Measurements from ENCODE around the gene UMODL1.

The UMODL1 gene

DNA sequence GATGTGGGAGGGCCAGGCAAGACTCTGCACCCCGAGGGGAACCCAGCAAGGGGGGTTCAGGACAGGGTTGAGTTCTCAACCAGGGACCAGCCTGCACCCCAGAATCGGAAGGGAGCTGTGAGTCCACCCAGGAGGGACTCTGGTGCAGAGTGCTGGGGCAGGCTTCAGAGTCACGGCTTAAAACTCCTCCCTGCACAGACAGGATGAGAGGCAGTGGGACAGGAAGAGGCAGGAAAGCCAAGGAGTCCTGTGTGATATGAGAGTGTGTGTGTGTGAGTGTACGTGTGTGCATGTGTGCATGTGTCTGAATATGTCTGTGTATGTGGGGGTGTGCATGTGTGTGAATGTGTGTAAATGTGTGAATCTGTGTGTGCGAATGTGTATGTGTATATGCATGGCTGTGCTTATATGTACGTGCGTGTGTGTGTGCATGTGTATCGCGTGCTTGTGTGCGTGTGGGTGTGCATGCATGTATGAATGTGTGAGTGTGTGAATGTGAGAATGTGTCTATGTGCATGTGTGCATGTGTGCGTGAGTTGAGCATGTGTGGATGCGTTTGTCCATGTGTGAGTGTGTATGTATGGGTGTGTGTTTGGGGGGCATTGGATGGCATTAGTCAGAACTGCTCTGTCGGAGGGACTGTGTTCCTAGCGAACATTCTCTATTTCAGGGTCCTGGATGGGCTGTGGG, 52.2 kb downstream of the UMODL1 start:
- TF ChIP-seq Cebpa-rat (IDR thresholded peaks at IDR 0.05) = no peak
- Histone ChIP-seq H3K4me3 (no peak overlapping the region), H3K9me3 (no peaks in the 10 kb centered on the region), H3K4me1 (peaks cover 90% of the 10 kb centered on the region), H3K27ac (peak overlapping the region; percentile 78; the same call in 1 of the 2 replicates), H3K36me3 (no peaks in the 10 kb centered on the region), H3K9ac (no peak overlapping the region), H4K20me1 (no peaks in the 10 kb centered on the region), H3K27me3 (no peaks in the 10 kb centered on the region), H3K4me2 (peak overlapping the region; percentile 94)

DNA sequence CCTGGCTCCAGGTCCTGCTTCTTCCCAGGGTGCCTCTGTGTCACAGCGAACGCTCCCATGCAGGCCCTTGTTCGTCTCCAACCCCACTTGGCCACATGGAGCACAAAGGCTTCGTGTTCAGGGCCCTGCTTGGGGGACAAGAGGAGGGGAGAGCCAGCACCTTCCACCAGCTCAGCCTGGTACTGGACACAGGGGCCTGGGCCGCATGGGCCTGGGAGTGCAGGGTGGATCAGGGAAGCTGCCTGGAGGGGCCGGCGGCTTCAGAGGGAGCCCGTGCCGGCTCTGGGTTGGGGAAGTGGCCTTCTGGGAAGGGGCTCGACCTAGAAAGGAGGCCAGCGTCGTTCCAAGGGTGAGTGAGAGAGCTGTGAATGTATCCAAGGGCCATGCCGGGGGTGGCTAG, 53.0 kb downstream of the UMODL1 start:
- no peaks in the 10 kb centered on the region for H3K36me3 ChIP-seq
- peak overlapping the region; percentile 78; the same call in 1 of the 2 replicates for H3K27ac ChIP-seq
- no peaks in the 10 kb centered on the region for H4K20me1 ChIP-seq
- peaks cover 90% of the 10 kb centered on the region for H3K4me1 ChIP-seq
- peak overlapping the region; percentile 94 for H3K4me2 ChIP-seq
- no peaks in the 10 kb centered on the region for H3K27me3 ChIP-seq
- no peak for TF ChIP-seq Cebpa-rat (IDR thresholded peaks at IDR 0.05)
- H3K9me3 ChIP-seq = no peaks in the 10 kb centered on the region
- no peak overlapping the region for H3K4me3 ChIP-seq
- no peak overlapping the region for H3K9ac ChIP-seq

DNA sequence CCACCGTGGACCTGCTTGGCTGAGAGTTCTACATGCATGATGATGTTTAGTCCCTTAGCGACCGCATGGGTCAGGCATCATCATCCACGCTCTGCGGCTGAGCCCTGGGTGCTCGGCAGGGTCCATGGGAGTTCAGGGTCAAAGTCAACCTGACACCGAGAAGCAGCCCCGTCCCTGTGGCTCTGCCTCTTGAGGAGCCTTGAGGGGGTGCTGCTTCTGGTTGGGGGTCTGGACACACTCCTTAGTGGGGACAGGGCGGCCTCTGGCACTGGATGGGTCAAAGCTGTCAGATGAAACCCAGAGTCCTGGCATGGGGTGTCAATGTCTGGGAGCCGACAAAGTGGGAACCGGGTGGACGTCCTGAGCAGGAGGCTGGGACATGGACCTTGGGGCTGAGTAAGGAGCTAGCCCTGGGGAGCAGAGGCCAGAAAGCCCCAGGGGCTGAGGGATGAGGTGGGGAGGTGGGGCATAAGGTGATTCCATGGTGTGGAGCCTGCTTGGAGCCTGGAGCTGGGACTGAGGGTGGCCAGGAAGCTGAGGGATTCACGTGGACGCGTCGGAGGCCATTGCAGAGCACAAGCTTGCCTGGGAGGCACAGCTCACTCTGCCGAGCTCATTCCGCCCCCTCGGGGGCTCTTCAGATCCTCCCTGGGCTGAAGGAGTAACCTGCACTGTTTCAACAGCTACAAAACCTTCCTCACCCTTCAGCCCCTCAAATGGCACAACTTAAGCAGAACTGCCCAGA, 53.9 kb downstream of the UMODL1 start:
- peak overlapping the region; percentile 20; the same call in 1 of the 2 replicates for H3K9ac ChIP-seq
- peak overlapping the region; percentile 78 for H3K27ac ChIP-seq
- H3K4me2 ChIP-seq = peak overlapping the region; percentile 94
- no peaks in the 10 kb centered on the region for H3K27me3 ChIP-seq
- peaks cover 90% of the 10 kb centered on the region for H3K4me1 ChIP-seq
- no peaks in the 10 kb centered on the region for H3K36me3 ChIP-seq
- no peak overlapping the region for H3K4me3 ChIP-seq
- no peak for TF ChIP-seq Cebpa-rat (IDR thresholded peaks at IDR 0.05)
- no peaks in the 10 kb centered on the region for H4K20me1 ChIP-seq
- H3K9me3 ChIP-seq = no peaks in the 10 kb centered on the region

DNA sequence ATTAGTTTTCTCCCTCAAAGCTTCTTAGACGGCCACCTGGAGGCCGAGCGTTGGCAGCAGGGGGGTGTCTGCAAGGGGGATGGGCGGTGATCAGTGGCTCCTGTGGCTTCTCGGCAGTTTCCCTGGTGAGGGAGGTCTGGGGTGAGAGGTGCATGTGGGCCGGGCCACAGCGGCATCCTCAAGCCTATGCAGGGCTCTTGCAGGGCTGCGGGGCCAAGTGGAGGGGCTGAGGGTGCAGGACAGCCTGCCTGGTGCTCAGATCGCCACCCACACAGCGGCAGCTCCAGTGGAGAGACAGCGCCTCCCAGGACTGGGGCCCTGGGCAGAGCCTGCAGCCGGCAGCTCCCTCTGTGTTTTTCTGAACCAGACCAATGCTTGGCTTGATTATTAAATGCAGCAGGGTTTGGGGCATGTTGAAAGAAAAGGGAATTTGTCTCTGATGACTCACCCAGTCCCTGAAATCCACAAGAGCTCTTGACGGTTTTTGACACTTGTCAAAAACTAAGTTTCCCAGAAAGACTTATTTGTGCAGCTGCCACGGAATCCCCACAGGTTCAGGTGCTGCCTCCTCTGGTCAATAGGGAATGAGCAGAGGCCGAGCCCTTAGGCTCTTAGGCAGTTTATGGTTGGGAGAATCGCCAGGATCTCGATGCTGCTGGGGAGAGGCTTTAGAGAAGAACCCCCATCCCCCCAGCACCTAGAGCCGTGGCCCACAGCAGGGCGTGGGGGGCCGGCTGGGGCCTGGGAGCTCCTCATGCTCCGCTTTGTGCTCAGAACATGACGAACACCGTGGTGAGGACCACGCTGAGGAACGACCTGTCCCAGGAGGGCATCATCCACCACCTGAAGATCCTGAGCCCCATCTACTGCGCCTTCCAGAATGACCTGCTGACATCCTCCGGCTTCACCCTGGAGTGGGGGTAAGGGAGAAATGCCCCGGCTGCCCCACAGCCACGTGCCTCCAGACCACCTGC, 54.7 kb downstream of the UMODL1 start:
- Histone ChIP-seq H3K4me2 (peak overlapping the region; percentile 94), H3K9ac (no peak overlapping the region), H3K36me3 (no peaks in the 10 kb centered on the region), H4K20me1 (no peaks in the 10 kb centered on the region), H3K4me1 (peaks cover 83% of the 10 kb centered on the region), H3K27me3 (no peaks in the 10 kb centered on the region), H3K27ac (peak overlapping the region; percentile 78), H3K9me3 (no peaks in the 10 kb centered on the region), H3K4me3 (no peak overlapping the region)
- no peak for TF ChIP-seq Cebpa-rat (IDR thresholded peaks at IDR 0.05)

DNA sequence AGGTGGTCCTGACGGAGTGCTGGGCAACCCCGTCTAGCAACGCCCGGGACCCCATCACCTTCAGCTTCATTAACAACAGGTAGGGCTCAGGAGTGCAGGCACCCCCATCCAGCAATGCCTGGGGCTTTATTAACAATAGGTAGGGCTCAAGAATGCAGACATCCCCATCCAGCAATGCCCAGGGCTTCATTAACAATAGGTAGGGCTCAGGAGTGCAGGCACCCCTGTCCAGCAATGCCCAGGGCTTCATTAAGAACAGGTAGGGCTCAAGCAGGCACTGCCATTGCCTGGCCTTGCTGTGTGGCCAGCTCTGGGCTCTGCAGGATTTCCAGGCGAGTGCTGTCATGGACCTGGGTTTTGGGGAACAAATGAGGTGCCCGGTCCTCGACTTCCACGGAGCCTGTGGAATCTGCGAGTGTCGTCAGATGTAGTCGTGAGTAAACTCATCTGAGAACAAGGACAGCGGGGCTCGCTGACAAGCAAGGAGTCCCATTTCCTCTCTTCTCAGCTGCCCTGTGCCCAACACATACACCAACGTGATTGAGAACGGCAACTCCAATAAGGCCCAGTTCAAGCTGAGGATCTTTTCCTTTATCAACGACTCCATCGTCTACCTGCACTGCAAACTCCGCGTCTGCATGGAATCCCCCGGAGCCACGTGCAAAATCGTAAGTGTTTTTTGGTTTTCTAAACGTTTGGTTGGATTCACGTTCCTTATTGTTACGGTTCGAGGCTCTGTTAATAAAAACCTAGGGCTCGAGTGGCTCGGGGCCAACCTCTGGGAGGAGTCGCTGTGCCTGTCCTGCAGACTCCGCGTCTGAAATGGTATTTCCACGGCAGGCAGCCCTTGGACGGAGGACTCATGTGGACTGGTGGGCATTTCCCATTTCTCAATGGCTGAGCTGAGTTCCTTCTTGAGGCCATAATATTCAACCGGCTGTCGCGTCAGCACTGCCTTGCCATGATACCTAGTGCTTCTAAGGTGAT, 56.3 kb downstream of the UMODL1 start:
- Histone ChIP-seq H4K20me1 (no peaks in the 10 kb centered on the region), H3K27ac (peak overlapping the region; percentile 35; the same call in 1 of the 2 replicates), H3K4me2 (no peak overlapping the region), H3K36me3 (no peaks in the 10 kb centered on the region), H3K27me3 (no peaks in the 10 kb centered on the region), H3K9ac (no peak overlapping the region), H3K4me3 (no peak overlapping the region), H3K4me1 (peaks cover 67% of the 10 kb centered on the region), H3K9me3 (no peaks in the 10 kb centered on the region)
- no peak for TF ChIP-seq Cebpa-rat (IDR thresholded peaks at IDR 0.05)

DNA sequence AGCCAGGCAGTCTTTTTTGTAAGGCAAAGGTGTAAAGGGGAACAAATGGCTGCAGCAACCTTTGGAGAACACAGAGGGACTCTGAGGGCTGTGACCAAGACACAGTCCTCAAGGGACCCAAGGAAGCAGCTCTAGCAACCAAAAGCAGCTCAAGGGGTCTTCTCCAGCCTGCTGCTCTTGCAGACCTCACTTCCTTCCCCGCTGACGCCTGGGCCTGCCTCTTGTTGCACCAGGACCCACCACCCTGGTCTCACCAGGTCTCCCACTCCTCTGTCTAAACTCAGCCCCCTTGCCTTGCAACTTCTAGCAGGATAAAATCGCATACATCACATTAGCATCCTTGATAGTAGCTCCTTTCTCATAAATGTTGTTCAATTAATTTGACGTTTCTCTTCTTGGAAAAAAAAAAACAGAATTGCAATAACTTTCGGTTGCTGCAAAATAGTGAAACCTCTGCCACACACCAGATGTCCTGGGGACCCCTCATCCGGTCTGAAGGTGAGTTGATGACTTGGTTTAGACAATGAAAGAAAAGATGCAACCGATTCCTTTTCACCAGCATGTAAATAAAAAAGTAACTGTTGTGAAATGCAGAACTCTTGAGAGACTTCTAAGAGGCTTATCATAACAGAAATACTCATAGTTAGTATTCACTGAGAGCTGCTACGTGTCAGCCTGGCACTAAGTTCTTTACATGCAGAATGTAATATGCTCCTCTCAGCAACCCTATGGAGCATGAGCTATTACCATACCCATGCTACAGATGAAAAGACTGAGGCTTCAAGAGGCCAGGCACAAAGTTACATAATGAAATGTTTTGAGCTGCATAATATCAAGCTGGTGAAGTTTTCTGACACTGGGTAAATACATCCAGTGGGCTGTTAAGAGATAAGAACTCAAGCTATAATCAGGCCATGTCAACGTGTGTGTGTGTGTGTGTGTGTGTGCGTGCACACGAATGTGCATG, 58.5 kb downstream of the UMODL1 start:
- Histone ChIP-seq H3K36me3 (no peaks in the 10 kb centered on the region), H3K27me3 (no peaks in the 10 kb centered on the region), H3K4me1 (peaks cover 52% of the 10 kb centered on the region), H3K9ac (no peak overlapping the region), H3K9me3 (no peaks in the 10 kb centered on the region), H4K20me1 (no peaks in the 10 kb centered on the region), H3K4me2 (peak overlapping the region; percentile 59), H3K27ac (0 out of 2 replicates have a peak overlapping the region, but pooled peaks have one; percentile 2), H3K4me3 (no peak overlapping the region)
- no peak; the same call in 1 of the 2 replicates for TF ChIP-seq Cebpa-rat (IDR thresholded peaks at IDR 0.05)

DNA sequence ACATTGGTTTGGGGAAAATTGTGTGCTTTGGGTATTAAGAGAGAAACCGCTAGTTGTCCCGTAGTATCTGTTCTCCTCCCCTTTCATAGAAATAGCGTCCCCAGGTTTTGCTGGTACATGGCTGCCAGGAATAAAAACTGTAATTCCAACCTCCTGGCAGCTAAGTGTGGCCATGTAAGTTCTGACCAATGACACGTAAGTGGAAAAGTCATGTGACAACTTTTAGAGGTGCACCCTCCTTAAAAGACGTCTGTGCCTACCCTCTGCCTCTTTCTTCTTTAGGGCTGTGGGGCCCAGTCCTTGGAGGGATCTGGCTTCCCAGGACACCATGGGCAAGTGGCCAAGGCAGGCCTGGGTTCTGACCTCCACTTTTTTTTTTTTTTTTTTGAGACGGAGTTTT, 59.3 kb downstream of the UMODL1 start:
- Histone ChIP-seq H4K20me1 (no peaks in the 10 kb centered on the region), H3K4me2 (no peak overlapping the region), H3K27me3 (no peaks in the 10 kb centered on the region), H3K9me3 (no peaks in the 10 kb centered on the region), H3K27ac (no peak overlapping the region), H3K4me1 (peaks cover 43% of the 10 kb centered on the region), H3K9ac (no peak overlapping the region), H3K4me3 (no peak overlapping the region), H3K36me3 (no peaks in the 10 kb centered on the region)
- TF ChIP-seq Cebpa-rat (IDR thresholded peaks at IDR 0.05) = no peak

DNA sequence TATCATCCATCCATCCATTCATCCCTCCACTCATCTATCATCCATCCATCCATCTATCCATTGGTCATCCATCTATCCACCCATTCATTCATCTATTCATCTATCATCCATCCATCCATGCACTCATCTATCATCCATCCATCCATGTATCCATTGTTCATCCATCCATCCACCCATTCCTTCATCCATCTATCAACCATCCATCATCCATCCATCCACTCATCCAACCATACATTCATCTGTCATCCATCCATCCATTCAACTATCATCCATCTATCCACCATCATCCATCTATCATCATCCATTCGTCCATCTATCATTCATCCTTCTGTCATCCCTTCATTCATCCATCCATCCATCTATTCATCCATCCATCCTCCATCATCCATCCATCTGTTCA, 61.1 kb downstream of the UMODL1 start:
- Histone ChIP-seq H4K20me1 (no peaks in the 10 kb centered on the region), H3K4me2 (no peak overlapping the region), H3K36me3 (no peaks in the 10 kb centered on the region), H3K27ac (no peak overlapping the region), H3K9me3 (no peaks in the 10 kb centered on the region), H3K4me1 (peaks cover 26% of the 10 kb centered on the region), H3K27me3 (no peaks in the 10 kb centered on the region), H3K9ac (no peak overlapping the region), H3K4me3 (no peak overlapping the region)
- TF ChIP-seq Cebpa-rat (IDR thresholded peaks at IDR 0.05) = no peak

All from BLaER1 (cell line).